ENCODE measurements around the gene RAP2C. TPM values are rescaled to one million over a fixed set of nuclear protein-coding genes. Genes with fewer than 3 reads are reported as not detected.

RAP2C gene
- total RNA-seq, 2 donors from 2014 or later: 10.8 to 11.5 TPM

- Histone ChIP-seq H3K27me3 (no peaks in the 10 kb centered on the region), H3K9me3 (no peaks in the 10 kb centered on the region), H3K36me3 (peaks cover 3% of the 10 kb centered on the region), H3K27ac (no peak overlapping the region), H3K4me1 (peaks cover 0 to 15% of the 10 kb centered on the region in 2 donors), H3K4me3 (no peak overlapping the region)
- TF ChIP-seq CTCF (IDR thresholded peaks at IDR 0.05): no peak
- no peak for DNase-seq (ENCODE audit: low spot score)
Measured at GRCh38 chrX:132209527-132209926, 9.7 kb downstream of the RAP2C start.

- no peak for DNase-seq (ENCODE audit: low spot score)
- Histone ChIP-seq H3K36me3 (peaks cover 1% of the 10 kb centered on the region), H3K9me3 (no peaks in the 10 kb centered on the region), H3K27ac (no peak overlapping the region), H3K4me1 (peaks cover 0 to 18% of the 10 kb centered on the region in 2 donors), H3K4me3 (no peak overlapping the region), H3K27me3 (no peaks in the 10 kb centered on the region)
- TF ChIP-seq CTCF (IDR thresholded peaks at IDR 0.05): no peak
Measured at GRCh38 chrX:132208422-132208821, 10.8 kb downstream of the RAP2C start.

DNA sequence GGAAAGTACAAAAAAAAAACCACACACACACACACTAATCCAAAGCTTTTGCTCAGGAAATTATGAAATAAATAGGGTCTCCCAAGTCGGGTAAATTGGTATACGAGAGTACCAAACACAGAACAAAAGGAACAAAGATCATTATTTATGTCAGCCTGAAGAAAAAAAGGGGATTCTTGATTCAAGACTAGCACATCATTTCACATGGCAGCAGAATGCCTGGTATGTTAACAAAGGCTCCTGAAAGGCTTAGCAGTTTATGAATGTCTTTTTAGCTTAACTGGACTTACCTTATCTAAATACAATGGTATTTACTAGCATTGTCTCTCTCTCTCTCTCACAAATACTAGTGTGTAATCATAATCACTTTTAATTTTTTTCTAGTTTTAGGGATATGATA is 11.3 kb downstream of the RAP2C start:
- H3K27me3 ChIP-seq: no peaks in the 10 kb centered on the region
- no peak for DNase-seq (ENCODE audit: low spot score)
- H3K4me3 ChIP-seq: no peak overlapping the region
- no peaks in the 10 kb centered on the region for H3K9me3 ChIP-seq
- no peaks in the 10 kb centered on the region for H3K36me3 ChIP-seq
- H3K27ac ChIP-seq: no peak overlapping the region
- H3K4me1 ChIP-seq: peaks cover 0 to 18% of the 10 kb centered on the region in 2 donors
- TF ChIP-seq CTCF (IDR thresholded peaks at IDR 0.05): no peak

DNA sequence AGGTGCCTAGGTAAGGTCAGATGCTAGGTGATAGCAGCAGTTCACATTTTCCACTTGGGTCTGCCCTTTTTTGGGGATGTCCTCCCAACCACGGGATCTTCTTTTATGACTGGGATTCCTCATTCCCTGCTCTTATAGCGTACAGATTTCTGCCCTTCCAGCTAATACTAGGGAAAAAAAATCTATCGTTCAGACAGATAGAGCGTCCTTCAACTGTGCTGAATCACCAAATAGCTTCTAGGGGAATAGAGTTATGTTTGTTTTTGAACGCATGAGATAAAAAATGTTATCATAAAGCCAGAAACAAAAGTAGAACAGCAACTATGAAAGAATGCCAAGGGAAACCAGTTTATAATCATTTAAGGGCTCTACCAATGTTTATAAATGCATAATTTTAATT is 13.0 kb downstream of the RAP2C start:
- no peaks in the 10 kb centered on the region for H3K36me3 ChIP-seq
- H3K9me3 ChIP-seq: no peaks in the 10 kb centered on the region
- no peaks in the 10 kb centered on the region for H3K27me3 ChIP-seq
- TF ChIP-seq CTCF (IDR thresholded peaks at IDR 0.05): no peak
- peaks cover 0 to 18% of the 10 kb centered on the region in 2 donors for H3K4me1 ChIP-seq
- no peak overlapping the region for H3K4me3 ChIP-seq
- H3K27ac ChIP-seq: peak overlapping the region in 1 of 2 donors; percentile 11
- no peak for DNase-seq (ENCODE audit: low spot score)

DNA sequence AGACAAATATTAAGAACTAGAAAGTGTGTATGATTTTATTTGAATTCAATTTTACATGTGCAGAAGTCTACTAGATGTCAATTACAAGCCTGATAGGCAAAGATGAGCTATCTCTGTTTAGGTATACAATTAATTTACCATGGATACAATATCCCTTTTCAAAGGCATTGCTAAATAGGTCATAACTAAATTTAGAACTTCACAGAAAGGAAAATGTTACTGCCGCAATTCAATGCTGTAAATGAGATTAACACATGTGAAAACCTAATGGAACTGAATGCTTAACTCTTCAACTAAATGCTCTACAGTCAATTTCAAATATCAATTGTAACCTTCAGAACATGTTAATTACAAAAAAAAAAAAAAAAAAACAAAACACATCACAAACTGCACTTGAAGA is 14.6 kb downstream of the RAP2C start:
- H3K4me1 ChIP-seq: peaks cover 0 to 14% of the 10 kb centered on the region in 2 donors
- no peak for DNase-seq (ENCODE audit: low spot score)
- no peak for TF ChIP-seq CTCF (IDR thresholded peaks at IDR 0.05)
- H3K4me3 ChIP-seq: no peak overlapping the region
- H3K9me3 ChIP-seq: no peaks in the 10 kb centered on the region
- no peaks in the 10 kb centered on the region for H3K27me3 ChIP-seq
- H3K27ac ChIP-seq: no peak overlapping the region
- H3K36me3 ChIP-seq: no peaks in the 10 kb centered on the region

GRCh38 chrX:132200976-132201375 is 18.3 kb downstream of the RAP2C start:
- H3K4me1 ChIP-seq: peaks cover 0 to 7% of the 10 kb centered on the region in 2 donors
- H3K27ac ChIP-seq: no peak overlapping the region
- no peaks in the 10 kb centered on the region for H3K27me3 ChIP-seq
- no peak overlapping the region for H3K4me3 ChIP-seq
- no peaks in the 10 kb centered on the region for H3K36me3 ChIP-seq
- DNase-seq (ENCODE audit: low spot score): no peak
- no peak for TF ChIP-seq CTCF (IDR thresholded peaks at IDR 0.05)
- H3K9me3 ChIP-seq: no peaks in the 10 kb centered on the region

Measured in right atrium auricular region (tissue), 2 donors.